ENCODE measurements around the gene TMEM178B.

GRCh38 chr7:141313896-141314295, 240.0 kb downstream of the TMEM178B start:
- TF ChIP-seq CTCF (CRISPR knock-in tag; IDR thresholded peaks at IDR 0.05) (no peak), RFX5 (IDR thresholded peaks at IDR 0.05; ENCODE audit: low read depth, low read length) (no peak), NR1H2 (CRISPR knock-in tag; IDR thresholded peaks at IDR 0.05; ENCODE audit: borderline replicate concordance, low read depth) (no peak), ELF4 (CRISPR knock-in tag; IDR thresholded peaks at IDR 0.05; ENCODE audit: borderline replicate concordance) (no peak), CREB3 (CRISPR knock-in tag; IDR thresholded peaks at IDR 0.05) (no peak)
- TF ChIP-seq, protein P1, sequence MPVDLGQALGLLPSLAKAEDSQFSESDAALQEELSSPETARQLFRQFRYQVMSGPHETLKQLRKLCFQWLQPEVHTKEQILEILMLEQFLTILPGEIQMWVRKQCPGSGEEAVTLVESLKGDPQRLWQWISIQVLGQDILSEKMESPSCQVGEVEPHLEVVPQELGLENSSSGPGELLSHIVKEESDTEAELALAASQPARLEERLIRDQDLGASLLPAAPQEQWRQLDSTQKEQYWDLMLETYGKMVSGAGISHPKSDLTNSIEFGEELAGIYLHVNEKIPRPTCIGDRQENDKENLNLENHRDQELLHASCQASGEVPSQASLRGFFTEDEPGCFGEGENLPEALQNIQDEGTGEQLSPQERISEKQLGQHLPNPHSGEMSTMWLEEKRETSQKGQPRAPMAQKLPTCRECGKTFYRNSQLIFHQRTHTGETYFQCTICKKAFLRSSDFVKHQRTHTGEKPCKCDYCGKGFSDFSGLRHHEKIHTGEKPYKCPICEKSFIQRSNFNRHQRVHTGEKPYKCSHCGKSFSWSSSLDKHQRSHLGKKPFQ (CRISPR knock-in tag; IDR thresholded peaks at IDR 0.05; ENCODE audit: insufficient replicate concordance): no peak
- TF ChIP-seq, protein P2, sequence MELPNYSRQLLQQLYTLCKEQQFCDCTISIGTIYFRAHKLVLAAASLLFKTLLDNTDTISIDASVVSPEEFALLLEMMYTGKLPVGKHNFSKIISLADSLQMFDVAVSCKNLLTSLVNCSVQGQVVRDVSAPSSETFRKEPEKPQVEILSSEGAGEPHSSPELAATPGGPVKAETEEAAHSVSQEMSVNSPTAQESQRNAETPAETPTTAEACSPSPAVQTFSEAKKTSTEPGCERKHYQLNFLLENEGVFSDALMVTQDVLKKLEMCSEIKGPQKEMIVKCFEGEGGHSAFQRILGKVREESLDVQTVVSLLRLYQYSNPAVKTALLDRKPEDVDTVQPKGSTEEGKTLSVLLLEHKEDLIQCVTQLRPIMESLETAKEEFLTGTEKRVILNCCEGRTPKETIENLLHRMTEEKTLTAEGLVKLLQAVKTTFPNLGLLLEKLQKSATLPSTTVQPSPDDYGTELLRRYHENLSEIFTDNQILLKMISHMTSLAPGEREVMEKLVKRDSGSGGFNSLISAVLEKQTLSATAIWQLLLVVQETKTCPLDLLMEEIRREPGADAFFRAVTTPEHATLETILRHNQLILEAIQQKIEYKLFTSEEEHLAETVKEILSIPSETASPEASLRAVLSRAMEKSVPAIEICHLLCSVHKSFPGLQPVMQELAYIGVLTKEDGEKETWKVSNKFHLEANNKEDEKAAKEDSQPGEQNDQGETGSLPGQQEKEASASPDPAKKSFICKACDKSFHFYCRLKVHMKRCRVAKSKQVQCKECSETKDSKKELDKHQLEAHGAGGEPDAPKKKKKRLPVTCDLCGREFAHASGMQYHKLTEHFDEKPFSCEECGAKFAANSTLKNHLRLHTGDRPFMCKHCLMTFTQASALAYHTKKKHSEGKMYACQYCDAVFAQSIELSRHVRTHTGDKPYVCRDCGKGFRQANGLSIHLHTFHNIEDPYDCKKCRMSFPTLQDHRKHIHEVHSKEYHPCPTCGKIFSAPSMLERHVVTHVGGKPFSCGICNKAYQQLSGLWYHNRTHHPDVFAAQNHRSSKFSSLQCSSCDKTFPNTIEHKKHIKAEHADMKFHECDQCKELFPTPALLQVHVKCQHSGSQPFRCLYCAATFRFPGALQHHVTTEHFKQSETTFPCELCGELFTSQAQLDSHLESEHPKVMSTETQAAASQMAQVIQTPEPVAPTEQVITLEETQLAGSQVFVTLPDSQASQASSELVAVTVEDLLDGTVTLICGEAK (IDR thresholded peaks at IDR 0.05): no peak
- TF ChIP-seq, protein P2 (CRISPR knock-in tag; IDR thresholded peaks at IDR 0.05): no peak

All from HepG2 (cell line).